Sigmoid colon (tissue), 4 donors: ENCODE data around the gene ZWILCH.

Experiments used
- EP300 ChIP-seq, 4 donors: sonication (generic); formaldehyde crosslinking; IDR thresholded peaks; one replicate each; pipeline ENCODE4 v1.6.1; 2017; ENCODE audit warnings: antibody characterized with exemption in 4 of 4
- POLR2A ChIP-seq, 2 donors: fragments of 450-650 bp; IDR thresholded peaks; one replicate each; pipeline ENCODE4 v1.6.1; 2016; ENCODE audit warnings: antibody characterized with exemption in 2 of 2, mild to moderate bottlenecking in 2 of 2, moderate library complexity in 2 of 2
- POLR2AphosphoS5 ChIP-seq, 4 donors: sonication (generic); formaldehyde crosslinking; IDR thresholded peaks; one replicate each; pipeline ENCODE4 v1.6.1; 2017; ENCODE audit warnings: antibody characterized with exemption in 4 of 4
- TF ChIP-seq, protein P1 (sequence below), 4 experiments: fragments of 450-650 bp in 3 of 4; fragments of 200-600 bp in 1 of 4; IDR thresholded peaks; one replicate each; pipeline ENCODE4 v1.5.1; 2016 to 2019; ENCODE audit warnings: antibody characterized with exemption in 4 of 4, mild to moderate bottlenecking in 3 of 4, moderate library complexity in 2 of 4

DNA sequence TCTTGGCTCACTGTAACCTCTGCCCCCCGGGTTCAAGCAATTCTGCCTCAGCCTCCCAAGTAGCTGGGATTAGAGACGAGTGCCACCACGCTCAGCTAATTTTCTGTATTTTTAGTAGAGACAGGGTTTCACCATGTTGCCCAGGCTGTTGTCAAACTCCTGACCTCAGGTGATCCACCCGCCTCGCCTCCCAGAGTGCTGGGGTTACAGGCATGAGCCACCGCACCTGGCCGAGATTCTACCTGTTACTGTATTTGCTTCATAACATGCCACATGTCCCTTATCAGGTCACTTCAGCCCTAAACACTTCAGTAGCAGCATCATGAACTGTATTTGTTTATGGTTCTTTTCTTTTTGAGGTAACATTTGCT is 68.2 kb downstream of the ZWILCH start:
- TF ChIP-seq POLR2AphosphoS5 (IDR thresholded peaks at IDR 0.05) (no peak), POLR2A (IDR thresholded peaks at IDR 0.05) (no peak), EP300 (IDR thresholded peaks at IDR 0.05) (no peak)
- TF ChIP-seq, protein P1, sequence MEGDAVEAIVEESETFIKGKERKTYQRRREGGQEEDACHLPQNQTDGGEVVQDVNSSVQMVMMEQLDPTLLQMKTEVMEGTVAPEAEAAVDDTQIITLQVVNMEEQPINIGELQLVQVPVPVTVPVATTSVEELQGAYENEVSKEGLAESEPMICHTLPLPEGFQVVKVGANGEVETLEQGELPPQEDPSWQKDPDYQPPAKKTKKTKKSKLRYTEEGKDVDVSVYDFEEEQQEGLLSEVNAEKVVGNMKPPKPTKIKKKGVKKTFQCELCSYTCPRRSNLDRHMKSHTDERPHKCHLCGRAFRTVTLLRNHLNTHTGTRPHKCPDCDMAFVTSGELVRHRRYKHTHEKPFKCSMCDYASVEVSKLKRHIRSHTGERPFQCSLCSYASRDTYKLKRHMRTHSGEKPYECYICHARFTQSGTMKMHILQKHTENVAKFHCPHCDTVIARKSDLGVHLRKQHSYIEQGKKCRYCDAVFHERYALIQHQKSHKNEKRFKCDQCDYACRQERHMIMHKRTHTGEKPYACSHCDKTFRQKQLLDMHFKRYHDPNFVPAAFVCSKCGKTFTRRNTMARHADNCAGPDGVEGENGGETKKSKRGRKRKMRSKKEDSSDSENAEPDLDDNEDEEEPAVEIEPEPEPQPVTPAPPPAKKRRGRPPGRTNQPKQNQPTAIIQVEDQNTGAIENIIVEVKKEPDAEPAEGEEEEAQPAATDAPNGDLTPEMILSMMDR (IDR thresholded peaks at IDR 0.05) = no peak
